Ovary (tissue), 9 donors: ENCODE results near the gene MID1. TPM values are rescaled to one million over a fixed set of nuclear protein-coding genes. Genes with fewer than 3 reads are reported as not detected.

ENCODE experiments used
- DNase-seq, 5 donors: peaks; one replicate each; pipeline ENCODE4 v3.0.0-alpha.2; 2019 to 2020
- H3K27ac ChIP-seq, 2 donors: fragments of 200-600 bp; one replicate each; pipeline versions ENCODE4 v1.5.1 to v1.8.0; 2019 to 2022
- H3K27me3 ChIP-seq: fragments of 200-600 bp; one replicate; pipeline ENCODE4 v1.8.0; 2022
- H3K36me3 ChIP-seq: fragments of 200-600 bp; sonication (generic); one replicate; pipeline ENCODE4 v1.5.1; 2019
- H3K4me1 ChIP-seq: one replicate; pipeline ENCODE4 v1.8.1; 2013; ENCODE audit warnings: mild to moderate bottlenecking, moderate library complexity; ENCODE audit not compliant: insufficient read depth
- H3K4me3 ChIP-seq: fragments of 200-600 bp; sonication (generic); one replicate; pipeline ENCODE4 v1.5.1; 2017
- H3K9me3 ChIP-seq, 2 donors: fragments of 200-600 bp in 1 of 2; sonication (generic) in 1 of 2; one replicate each; pipeline versions ENCODE4 v1.5.1 to v1.8.1; 2013 to 2019; ENCODE audit warnings: mild to moderate bottlenecking in 1 of 2, moderate library complexity in 1 of 2
- CTCF ChIP-seq, 3 donors: fragments of 450-650 bp in 2 of 3; fragments of 200-600 bp in 1 of 3; IDR thresholded peaks; one replicate each; pipeline versions ENCODE4 v1.5.1 to v1.8.0; 2016 to 2022; ENCODE audit warnings: antibody characterized with exemption in 3 of 3, mild to moderate bottlenecking in 1 of 3
- EP300 ChIP-seq: sonication (generic); formaldehyde crosslinking; IDR thresholded peaks from one replicate; pipeline ENCODE4 v1.6.1; 2017; ENCODE audit warnings: antibody characterized with exemption
- POLR2A ChIP-seq: fragments of 450-650 bp; IDR thresholded peaks from one replicate; pipeline ENCODE4 v1.6.1; 2017; ENCODE audit warnings: antibody characterized with exemption, mild to moderate bottlenecking, moderate library complexity
- WGBS, 3 donors: extraction: QIAGEN DNeasy Blood & Tissue Kit in 1 of 3; methylation state at CpG; one replicate each; pipeline versions ENCODE4 v1.1.5 to v1.1.7; 2013 to 2017; 5-methylcytosine and 5-hydroxymethylcytosine counted together
- intact Hi-C, 4 donors: fragments of 100-400 bp; cut with DNase I; formaldehyde crosslinking; loops; one replicate each; pipeline versions ENCODE4 v1.11.0 to v1.15.1; 2022 to 2023
- polyA plus RNA-seq, 2 donors: library from polyadenylated mRNA; stranded (reverse); fragments of 200-250 nt in 1 of 2; fragments of 350-450 nt in 1 of 2; fragmentation: Illumina TruSeq in 1 of 2; extraction: RNeasy Lipid Tissue Mini Kit (QIAGEN cat#74804) in 1 of 2; gene quantifications; one replicate each; pipeline ENCODE4 v1.2.3, GENCODE V29; 2013 to 2014
- total RNA-seq, 7 donors: library from RNA; depleted of rRNA in 2 of 7; stranded (reverse); fragments of >200 nt in 2 of 7; fragmentation: NEBNext Ultra II Directional in 3 of 7; extraction: Animal tissue kit (Norgen Biotek cat#: 25700) in 3 of 7; gene quantifications; one replicate each; pipeline versions ENCODE4 v1.1.0 to v1.2.4, GENCODE V29; 2016 to 2023
- donor health status: DM: no; HTN: no; CAD: no; lungs with moderate emphysema.
- donor health status: DM: no; HTN: no; CAD: no.
- donor health status: Bipolar disorder and iron deficiency.
- donor health status: DM: yes; HTN: yes; CAD: no.
- donor health status: DM: no; HTN: no; CAD: no.
- donor health status: DM: yes; HTN: yes; CAD: no.

The MID1 gene
- total and polyA plus RNA-seq, 9 donors: 4.0 to 25.7 (median 17.0) TPM

- H3K27me3 ChIP-seq: no peaks in the 10 kb centered on the region
- no peak overlapping the region for H3K4me3 ChIP-seq
- H3K4me1 ChIP-seq: peaks cover 3% of the 10 kb centered on the region
- H3K9me3 ChIP-seq: no peaks in the 10 kb centered on the region
- DNase-seq: no peak
- WGBS, 3 donors: 35 to 43% (median 39%) methylated on average over 2 of the region's 2 CpGs
- no peak overlapping the region for H3K27ac ChIP-seq
- intact Hi-C loops: no loop called here
- TF ChIP-seq CTCF (IDR thresholded peaks at IDR 0.05) (no peak), EP300 (no peak), POLR2A (no peak)
- H3K36me3 ChIP-seq: no peaks in the 10 kb centered on the region
Observed at GRCh38 chrX:10518073-10518472, 102.3 kb downstream of the MID1 start.

DNA sequence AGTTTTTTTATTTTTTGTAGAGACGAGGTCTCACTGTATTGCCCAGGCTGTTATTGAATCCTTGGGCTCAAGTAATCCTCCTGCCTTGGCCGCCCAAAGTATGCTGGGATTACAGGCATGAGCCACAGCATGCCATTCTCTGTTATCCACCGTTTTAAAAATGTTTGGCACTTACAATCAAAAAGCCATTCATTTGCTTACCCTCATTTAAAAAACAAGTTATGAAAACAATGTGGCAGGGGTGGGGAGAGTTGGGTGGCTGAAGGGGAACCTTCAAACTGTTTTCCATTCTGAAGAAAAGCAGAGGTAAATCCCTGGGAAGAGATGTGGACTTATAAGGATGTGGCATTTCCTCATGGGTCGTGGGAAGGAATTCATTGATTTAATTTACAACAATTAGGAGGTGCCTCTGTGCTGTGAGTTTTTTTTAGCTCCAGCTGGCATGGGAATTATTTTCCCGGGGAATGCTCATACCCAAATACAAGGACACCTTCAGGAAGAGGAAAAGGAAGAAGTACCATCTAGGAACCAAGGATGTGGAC lies 103.5 kb downstream of the MID1 start:
- 41 to 49% (median 48%) methylated on average over 5 of the region's 5 CpGs for WGBS, 3 donors

GRCh38 chrX:10514891-10515290 lies 105.5 kb downstream of the MID1 start:
- Histone ChIP-seq H3K36me3 (no peaks in the 10 kb centered on the region), H3K4me1 (peaks cover 3% of the 10 kb centered on the region), H3K4me3 (no peak overlapping the region), H3K27me3 (no peaks in the 10 kb centered on the region), H3K27ac (no peak overlapping the region), H3K9me3 (no peaks in the 10 kb centered on the region)
- intact Hi-C loops: no loop called here
- TF ChIP-seq POLR2A (no peak), CTCF (IDR thresholded peaks at IDR 0.05) (no peak), EP300 (no peak)
- no peak for DNase-seq
- 23 to 26% (median 26%) methylated on average over 6 of the region's 6 CpGs for WGBS, 3 donors

More for the DNA sequence above, 103.5 kb downstream of the MID1 start:
- Histone ChIP-seq H3K27ac (no peak overlapping the region), H3K4me3 (no peak overlapping the region), H3K9me3 (no peaks in the 10 kb centered on the region), H3K27me3 (no peaks in the 10 kb centered on the region), H3K36me3 (no peaks in the 10 kb centered on the region), H3K4me1 (peaks cover 3% of the 10 kb centered on the region)
- intact Hi-C loops: no loop called here
- TF ChIP-seq CTCF (IDR thresholded peaks at IDR 0.05) (no peak), EP300 (no peak), POLR2A (no peak)
- no peak for DNase-seq

DNA sequence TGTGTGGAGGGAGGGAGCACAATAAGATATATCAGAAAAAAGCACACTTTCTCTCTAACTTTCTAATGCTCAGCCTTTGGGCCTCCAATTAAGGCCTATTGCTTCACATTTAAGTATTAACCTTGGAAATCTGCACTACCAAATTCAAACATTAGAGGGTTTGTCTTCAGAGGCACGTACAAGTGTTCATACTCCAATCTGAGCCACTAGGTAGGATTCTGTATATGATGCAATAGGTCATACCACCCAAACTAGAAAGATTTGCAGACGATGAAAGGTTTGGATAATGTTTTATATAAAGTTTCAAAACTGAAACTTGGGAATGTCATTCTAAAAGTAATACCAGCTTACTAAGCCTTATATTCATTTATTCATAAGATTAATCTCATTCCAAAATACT lies 106.4 kb downstream of the MID1 start:
- DNase-seq: no peak
- Histone ChIP-seq H3K4me1 (no peaks in the 10 kb centered on the region), H3K27ac (no peak overlapping the region), H3K9me3 (no peaks in the 10 kb centered on the region), H3K27me3 (no peaks in the 10 kb centered on the region), H3K4me3 (no peak overlapping the region), H3K36me3 (no peaks in the 10 kb centered on the region)
- intact Hi-C loops: no loop called here
- 61 to 71% (median 67%) methylated on average over 2 of the region's 2 CpGs for WGBS, 3 donors
- TF ChIP-seq CTCF (IDR thresholded peaks at IDR 0.05): no peak
- TF ChIP-seq POLR2A: no peak
- TF ChIP-seq EP300: no peak
